ENCODE data around the gene WDR90. TPM values are rescaled to one million over a fixed set of nuclear protein-coding genes. Genes with fewer than 3 reads are reported as not detected.

WDR90 gene
- total and polyA plus RNA-seq, 2 of the 13 experiments (the other 11 are each of a cell fraction or from before 2014, with no cell fraction given), result 14.9 to 28.9 TPM

- TF ChIP-seq CEBPG (CRISPR knock-in tag; IDR thresholded peaks at IDR 0.05), result no peak
- TF ChIP-seq HES4 (CRISPR knock-in tag; IDR thresholded peaks at IDR 0.05; ENCODE audit: borderline replicate concordance), result peak; percentile 88; the same call in 1 of the 2 replicates
- TF ChIP-seq PHF5A (CRISPR knock-in tag; IDR thresholded peaks at IDR 0.05; ENCODE audit: low read depth, unreplicated experiment), result no peak
- TF ChIP-seq CHCHD3 (CRISPR knock-in tag; IDR thresholded peaks at IDR 0.05), result 0 out of 2 replicates have a peak, but pooled peaks have one; percentile 38
- no peak for TF ChIP-seq ZNF260 (CRISPR knock-in tag; IDR thresholded peaks at IDR 0.05; ENCODE audit: borderline replicate concordance, low read depth)
- TF ChIP-seq ZBTB3 (CRISPR knock-in tag; IDR thresholded peaks at IDR 0.05; ENCODE audit: borderline replicate concordance, low read depth), result 0 out of 2 replicates have a peak, but pooled peaks have one; percentile 48
- peak; percentile 76 for TF ChIP-seq RNF2 (conservative IDR thresholded peaks at IDR 0.05; ENCODE audit: low read depth)
- peak; percentile 95 for TF ChIP-seq ZBED4 (CRISPR knock-in tag; IDR thresholded peaks at IDR 0.05; ENCODE audit: borderline replicate concordance)
- no peak for TF ChIP-seq STAT6 (CRISPR knock-in tag; IDR thresholded peaks at IDR 0.05; ENCODE audit: borderline replicate concordance)
- TF ChIP-seq IKZF5 (CRISPR knock-in tag; IDR thresholded peaks at IDR 0.05), result peak; percentile 51; the same call in 1 of the 2 replicates
- no peak for TF ChIP-seq ZFP37 (CRISPR knock-in tag; IDR thresholded peaks at IDR 0.05; ENCODE audit: borderline replicate concordance)
- TF ChIP-seq MNT (IDR thresholded peaks at IDR 0.05), result no peak
- no peak for TF ChIP-seq ISX (CRISPR knock-in tag; conservative IDR thresholded peaks at IDR 0.05)
- TF ChIP-seq ZNF83 (CRISPR knock-in tag; IDR thresholded peaks at IDR 0.05; ENCODE audit: borderline replicate concordance), result 0 out of 2 replicates have a peak, but pooled peaks have one; percentile 26
Observed at GRCh38 chr16:642189-643049, 6.7 kb upstream of the WDR90 start (continued).
